OCI-LY7 (cell line): ENCODE data around the gene PRSS33. TPM values are rescaled to one million over a fixed set of nuclear protein-coding genes. Genes with fewer than 3 reads are reported as not detected.

Experiments
- BruUV-seq: library from RNA; stranded (reverse); fragments of 400-500 nt; replicated peaks from 2 replicates; lab custom pipeline; 2021; lab: Mats Ljungman, UMichigan
- CTCF ChIA-PET: fragments of 300-600 bp; sonication (Branson Sonifier 250); formaldehyde crosslinking; loops from one replicate; lab custom pipeline; 2022; ENCODE audit warnings: antibody characterized with exemption; ENCODE audit not compliant: unreplicated experiment; lab: Charles Lee
- POLR2A ChIA-PET: fragments of 300-600 bp; sonication (Branson Sonifier 250); formaldehyde crosslinking; loops from one replicate; lab custom pipeline; 2022; ENCODE audit warnings: antibody characterized with exemption; lab: Charles Lee
- DNase-seq: peaks from one replicate; pipeline ENCODE4 v3.0.0-alpha.2; 2015; ENCODE audit warnings: low spot score
- H2AFZ ChIP-seq: fragments of 200-600 bp; sonication (generic), shearing (Covaris generic); 2 replicates; pipeline ENCODE4 v1.6.1; 2014; ENCODE audit warnings: mild to moderate bottlenecking, antibody characterized with exemption, low read length, moderate library complexity
- H3K27ac ChIP-seq: fragments of 200-600 bp; sonication (generic); 2 replicates; pipeline ENCODE4 v1.5.1; 2014; ENCODE audit warnings: mixed run types, low read depth, mild to moderate bottlenecking, moderate library complexity, low read length, inconsistent platforms; ENCODE audit not compliant: poor library complexity, severe bottlenecking
- H3K36me3 ChIP-seq: fragments of 200-600 bp; sonication (generic); 2 replicates; pipeline ENCODE4 v1.6.1; 2014; ENCODE audit warnings: mild to moderate bottlenecking, antibody characterized with exemption, low read length, moderate library complexity, mixed read lengths; ENCODE audit not compliant: insufficient read depth
- H3K4me1 ChIP-seq: fragments of 200-600 bp; sonication (generic); 2 replicates; pipeline ENCODE4 v1.5.1; 2014; ENCODE audit warnings: mild to moderate bottlenecking, low read length; ENCODE audit not compliant: insufficient read depth, poor library complexity, severe bottlenecking
- H3K4me2 ChIP-seq: fragments of 200-600 bp; sonication (generic); 2 replicates; pipeline ENCODE4 v1.6.1; 2014; ENCODE audit warnings: mild to moderate bottlenecking, low read length
- H3K4me3 ChIP-seq: fragments of 200-600 bp; sonication (generic); 2 replicates; pipeline ENCODE4 v1.5.1; 2014; ENCODE audit warnings: mild to moderate bottlenecking, low read depth, low read length; ENCODE audit not compliant: poor library complexity, severe bottlenecking
- H3K79me2 ChIP-seq: fragments of 200-600 bp; sonication (generic); 2 replicates; pipeline ENCODE4 v1.6.1; 2016; ENCODE audit warnings: low read depth, mild to moderate bottlenecking, low read length, moderate library complexity, mixed read lengths; ENCODE audit not compliant: insufficient read depth
- H3K9me2 ChIP-seq: fragments of 200-600 bp; sonication (generic); 2 replicates; pipeline ENCODE4 v1.6.1; 2016; ENCODE audit warnings: mild to moderate bottlenecking, low read length, mixed read lengths; ENCODE audit not compliant: insufficient read depth
- H3K9me3 ChIP-seq: fragments of 200-600 bp; sonication (generic); 2 replicates; pipeline ENCODE4 v1.6.1; 2014; ENCODE audit warnings: mild to moderate bottlenecking, mixed run types, low read length, mixed read lengths
- H4K20me1 ChIP-seq: fragments of 200-600 bp; sonication (generic); 2 replicates; pipeline ENCODE4 v1.6.1; 2014; ENCODE audit warnings: mild to moderate bottlenecking, antibody characterized with exemption, low read length, moderate library complexity, mixed read lengths; ENCODE audit not compliant: insufficient read depth
- EZH2phosphoT487 ChIP-seq: fragments of 200-600 bp; sonication (generic); IDR thresholded peaks from 2 replicates; pipeline ENCODE4 v1.6.1; 2018; ENCODE audit warnings: low read depth, borderline replicate concordance, mild to moderate bottlenecking, mixed run types, antibody characterized with exemption, low read length, moderate library complexity, mixed read lengths
- intact Hi-C: fragments of 100-400 bp; cut with micrococcal nuclease; formaldehyde crosslinking; loops from one replicate; pipeline ENCODE4 v1.10.0; 2022; ENCODE audit not compliant: unreplicated experiment
- total RNA-seq, 2 experiments: library from RNA; depleted of rRNA in 1 of 2; stranded (reverse); fragments of >200 nt in 1 of 2; shearing (Covaris generic) in 1 of 2; gene quantifications; 2 replicates each; pipeline ENCODE4 v1.2.3, GENCODE V29; 2014 to 2022
- TF ChIP-seq, protein P1 (sequence below): fragments of 200-600 bp; sonication (generic); conservative IDR thresholded peaks from 2 replicates; pipeline ENCODE4 v1.5.1; 2014; ENCODE audit warnings: mild to moderate bottlenecking, antibody characterized with exemption, low read length, moderate library complexity, mixed read lengths

Gene PRSS33
- total RNA-seq, 2 experiments from 2014 or later = not detected

- no peaks in the 10 kb centered on the region for H3K36me3 ChIP-seq
- H3K4me3 ChIP-seq = no peak overlapping the region
- POLR2A ChIA-PET = interaction anchor here (0.6 kb wide), 1 partner anchor 1955 kb away, joined by 3 read pairs; no protein-coding TSS in a partner anchor
- H2AFZ ChIP-seq = no peak overlapping the region
- BruUV-seq = no TSS peak
- DNase-seq = no peak
- H3K9me2 ChIP-seq = no peaks in the 10 kb centered on the region
- H4K20me1 ChIP-seq = no peaks in the 10 kb centered on the region
- H3K9me3 ChIP-seq = no peaks in the 10 kb centered on the region
- intact Hi-C loops = loop anchor here (10.0 kb wide), 1 partner anchor 64 kb away; the partner anchor contains the start of gene PRSS22
- no peak for TF ChIP-seq EZH2phosphoT487
- TF ChIP-seq, protein P1, sequence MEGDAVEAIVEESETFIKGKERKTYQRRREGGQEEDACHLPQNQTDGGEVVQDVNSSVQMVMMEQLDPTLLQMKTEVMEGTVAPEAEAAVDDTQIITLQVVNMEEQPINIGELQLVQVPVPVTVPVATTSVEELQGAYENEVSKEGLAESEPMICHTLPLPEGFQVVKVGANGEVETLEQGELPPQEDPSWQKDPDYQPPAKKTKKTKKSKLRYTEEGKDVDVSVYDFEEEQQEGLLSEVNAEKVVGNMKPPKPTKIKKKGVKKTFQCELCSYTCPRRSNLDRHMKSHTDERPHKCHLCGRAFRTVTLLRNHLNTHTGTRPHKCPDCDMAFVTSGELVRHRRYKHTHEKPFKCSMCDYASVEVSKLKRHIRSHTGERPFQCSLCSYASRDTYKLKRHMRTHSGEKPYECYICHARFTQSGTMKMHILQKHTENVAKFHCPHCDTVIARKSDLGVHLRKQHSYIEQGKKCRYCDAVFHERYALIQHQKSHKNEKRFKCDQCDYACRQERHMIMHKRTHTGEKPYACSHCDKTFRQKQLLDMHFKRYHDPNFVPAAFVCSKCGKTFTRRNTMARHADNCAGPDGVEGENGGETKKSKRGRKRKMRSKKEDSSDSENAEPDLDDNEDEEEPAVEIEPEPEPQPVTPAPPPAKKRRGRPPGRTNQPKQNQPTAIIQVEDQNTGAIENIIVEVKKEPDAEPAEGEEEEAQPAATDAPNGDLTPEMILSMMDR = no peak
- H3K79me2 ChIP-seq = no peaks in the 10 kb centered on the region
- CTCF ChIA-PET = no interaction called here
- no peaks in the 10 kb centered on the region for H3K4me1 ChIP-seq
- no peak overlapping the region for H3K27ac ChIP-seq
- no peak overlapping the region for H3K4me2 ChIP-seq
These were observed 3.3 kb upstream of the PRSS33 start for GRCh38 chr16:2790631-2791030.

DNA sequence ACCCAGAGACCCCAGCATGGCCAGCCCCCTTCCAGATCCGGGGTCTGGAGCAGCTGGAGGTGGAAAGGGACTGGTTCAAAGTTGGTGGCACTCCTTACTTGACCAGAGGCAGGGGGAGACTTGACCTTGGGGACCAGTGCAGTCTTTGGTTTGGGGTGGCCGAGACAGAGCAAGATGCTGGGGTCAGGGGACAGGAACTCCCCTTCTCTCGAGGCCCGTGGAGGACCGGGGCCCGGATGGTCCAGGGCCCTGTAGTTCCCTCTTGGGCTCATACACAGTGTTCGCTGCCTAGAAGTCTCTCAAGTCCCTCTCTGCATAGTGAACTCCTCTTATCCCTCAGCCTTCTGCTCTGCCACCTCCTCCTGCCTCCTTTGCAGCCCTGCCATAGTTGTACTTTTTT lies 601 bp upstream of the PRSS33 start:
- H3K4me3 ChIP-seq = no peak overlapping the region
- TF ChIP-seq, protein P1 = no peak
- TF ChIP-seq EZH2phosphoT487 = no peak
- H2AFZ ChIP-seq = no peak overlapping the region
- H3K4me1 ChIP-seq = no peaks in the 10 kb centered on the region
- no peak for DNase-seq
- H3K36me3 ChIP-seq = no peaks in the 10 kb centered on the region
- no peaks in the 10 kb centered on the region for H3K9me2 ChIP-seq
- no peaks in the 10 kb centered on the region for H4K20me1 ChIP-seq
- H3K27ac ChIP-seq = no peak overlapping the region
- H3K9me3 ChIP-seq = no peaks in the 10 kb centered on the region
- H3K4me2 ChIP-seq = no peak overlapping the region
- ChIA-PET POLR2A (no interaction called here), CTCF (no interaction called here)
- intact Hi-C loops = no loop called here
- BruUV-seq = no TSS peak
- H3K79me2 ChIP-seq = no peaks in the 10 kb centered on the region

DNA sequence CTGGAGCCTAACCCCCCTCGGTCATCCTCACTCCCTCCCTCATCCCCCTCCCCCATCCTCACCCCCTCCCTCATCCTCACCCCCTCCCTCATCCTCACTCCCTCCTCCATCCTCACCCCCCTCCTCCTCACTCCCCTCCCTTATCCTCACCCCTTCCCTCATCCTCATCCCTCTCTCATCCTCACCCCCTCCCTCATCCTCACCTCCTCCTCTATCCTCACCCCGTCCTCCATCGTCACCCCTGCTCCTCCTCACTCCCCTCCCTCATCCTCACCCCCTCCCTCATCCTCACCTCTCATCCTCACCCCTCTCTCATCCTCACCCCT lies 571 bp downstream of the PRSS33 start:
- no peaks in the 10 kb centered on the region for H3K4me1 ChIP-seq
- no peak overlapping the region for H3K27ac ChIP-seq
- no peaks in the 10 kb centered on the region for H3K9me3 ChIP-seq
- intact Hi-C loops = no loop called here
- H3K4me3 ChIP-seq = no peak overlapping the region
- DNase-seq = no peak
- POLR2A ChIA-PET = no interaction called here
- TF ChIP-seq, protein P1 = no peak
- no peaks in the 10 kb centered on the region for H3K79me2 ChIP-seq
- CTCF ChIA-PET = no interaction called here
- H3K36me3 ChIP-seq = no peaks in the 10 kb centered on the region
- H4K20me1 ChIP-seq = no peaks in the 10 kb centered on the region
- H3K4me2 ChIP-seq = no peak overlapping the region
- H3K9me2 ChIP-seq = no peaks in the 10 kb centered on the region
- no peak overlapping the region for H2AFZ ChIP-seq
- no TSS peak for BruUV-seq
